GM18511 (cell line): ENCODE results near the gene RYR3.

Experiments used
- ATAC-seq: cut with Tn5 transposase; IDR thresholded peaks from one replicate; pipeline ENCODE4 v1.9.1; 2021; ENCODE audit warnings: mild to moderate bottlenecking, moderate library complexity; ENCODE audit not compliant: unreplicated experiment

The RYR3 gene

DNA sequence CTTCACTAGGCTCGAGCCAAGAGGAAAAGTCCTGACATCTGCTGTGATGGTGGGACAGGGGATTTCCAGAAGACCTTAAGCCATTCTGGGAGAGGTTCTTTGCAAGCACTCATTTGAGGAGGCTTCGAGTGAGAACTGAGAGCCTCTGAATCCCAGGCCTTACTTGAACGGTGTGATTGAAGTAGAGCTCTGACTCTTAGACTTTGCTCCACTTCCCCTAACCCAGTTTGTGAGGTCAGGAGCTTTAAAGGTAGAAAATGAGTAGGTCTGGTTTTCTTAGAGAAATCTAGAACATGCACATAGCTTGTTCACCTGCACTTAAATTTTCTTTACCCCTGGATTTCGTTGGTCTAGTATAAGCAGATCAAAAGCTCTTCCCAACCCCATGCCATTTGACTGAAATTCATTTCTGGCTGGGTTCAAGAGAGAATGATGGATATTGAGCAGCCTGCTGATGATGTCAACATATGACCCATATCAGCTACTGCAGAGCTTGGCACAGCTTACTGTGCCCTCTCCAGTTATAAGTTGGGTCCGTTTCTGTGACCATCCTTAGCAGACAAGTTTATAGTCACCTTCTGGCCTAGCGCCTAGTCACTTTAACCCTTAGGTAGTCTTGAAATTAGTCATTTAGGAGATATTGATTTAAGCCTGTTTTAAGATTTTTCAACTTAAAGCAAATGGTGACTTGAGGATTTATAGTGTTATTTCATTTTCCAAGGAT, 428.3 kb downstream of the RYR3 start:
- ATAC-seq: no peak

DNA sequence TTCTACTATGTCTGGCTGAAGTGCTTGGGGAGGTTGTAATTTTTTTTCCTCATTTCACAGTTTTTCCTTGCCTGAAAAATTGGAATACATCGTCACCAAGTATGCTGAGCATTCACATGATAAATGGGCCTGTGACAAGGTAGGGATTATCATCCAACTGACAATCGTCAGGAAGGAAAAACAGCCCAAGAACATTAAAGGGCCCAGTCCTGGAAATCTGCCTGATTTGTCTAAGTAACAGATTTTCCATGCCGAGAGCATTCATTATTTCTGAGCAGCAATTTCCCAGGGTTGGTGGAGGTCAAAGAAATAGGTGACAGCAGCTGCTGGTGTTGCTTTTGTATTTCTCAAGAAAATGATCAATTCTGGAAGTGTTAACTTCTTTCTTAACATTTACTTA, 431.5 kb downstream of the RYR3 start:
- no peak for ATAC-seq

DNA sequence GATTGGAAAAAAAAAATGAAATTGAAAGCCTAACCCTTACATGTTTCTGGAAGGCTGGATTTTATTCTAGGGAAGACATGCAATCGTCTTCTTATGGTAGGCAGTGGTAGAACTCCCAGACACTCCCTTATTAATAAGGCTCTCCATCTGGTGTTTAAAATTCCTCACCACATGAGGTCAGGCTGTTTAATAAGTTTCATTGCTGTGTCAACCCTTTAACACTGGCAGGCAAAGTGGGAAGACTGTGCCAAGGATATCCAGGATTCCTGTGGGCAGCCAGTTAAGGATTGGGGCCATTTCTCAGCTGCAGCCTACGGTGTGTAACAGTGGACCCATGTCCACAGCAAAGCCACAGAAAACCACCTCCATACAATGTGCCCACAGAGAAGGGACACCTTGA, 432.0 kb downstream of the RYR3 start:
- ATAC-seq: no peak

DNA sequence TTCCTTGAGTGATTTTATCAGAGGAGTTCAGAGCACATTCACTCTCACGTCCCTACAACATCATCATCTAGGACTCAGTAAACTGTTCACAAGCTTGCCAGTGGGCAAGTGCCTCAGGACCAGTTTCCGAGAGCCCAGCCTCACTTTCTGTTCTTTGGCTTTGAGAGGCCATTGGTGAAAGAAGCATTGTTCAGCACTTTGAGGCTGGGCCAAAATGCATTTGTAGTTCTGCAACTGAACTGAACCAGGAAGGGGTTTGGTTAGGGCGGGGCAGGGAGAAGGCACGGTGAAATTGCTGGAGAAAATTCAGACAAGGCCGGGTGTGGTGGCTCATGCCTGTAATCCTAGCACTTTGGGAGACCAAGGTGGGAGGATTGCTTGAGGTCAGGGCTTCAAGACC, 435.4 kb downstream of the RYR3 start:
- ATAC-seq: no peak

DNA sequence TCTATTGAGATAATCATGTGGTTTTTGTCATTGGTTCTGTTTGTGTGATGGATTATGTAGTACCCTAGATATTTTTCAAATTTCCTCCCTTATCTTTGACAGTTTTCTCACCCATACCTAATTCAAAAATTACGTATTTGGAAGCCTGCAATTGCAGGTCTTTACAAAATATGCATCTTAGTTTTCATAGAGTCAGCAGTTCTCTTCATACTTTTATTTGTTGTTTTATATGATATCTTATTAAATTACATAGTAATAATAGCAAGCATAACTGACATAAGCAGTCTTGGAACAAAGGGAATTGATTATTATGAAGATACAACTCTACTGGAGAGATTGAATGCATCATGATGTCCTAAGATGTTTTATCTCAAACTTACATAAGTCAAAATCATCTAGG, 442.2 kb downstream of the RYR3 start:
- ATAC-seq: no peak

DNA sequence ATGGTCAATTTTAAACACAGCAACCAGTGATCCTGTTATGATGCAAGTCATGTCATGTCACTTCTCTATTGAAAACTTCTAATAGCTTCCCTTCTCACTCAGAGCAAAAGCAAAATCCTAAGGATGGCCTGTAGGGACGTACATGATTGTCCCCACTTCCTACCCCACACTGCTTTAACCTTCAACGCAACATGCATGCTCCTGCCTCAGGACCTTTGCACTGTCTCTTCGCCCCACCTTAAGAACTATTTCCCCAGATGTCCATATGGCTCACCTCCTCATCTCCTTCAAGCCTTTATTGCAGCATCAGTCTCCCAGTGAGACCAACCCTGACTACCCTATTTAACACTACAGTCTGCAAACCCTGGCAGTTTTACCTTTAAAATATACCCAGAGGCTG, 443.5 kb downstream of the RYR3 start:
- no peak for ATAC-seq

DNA sequence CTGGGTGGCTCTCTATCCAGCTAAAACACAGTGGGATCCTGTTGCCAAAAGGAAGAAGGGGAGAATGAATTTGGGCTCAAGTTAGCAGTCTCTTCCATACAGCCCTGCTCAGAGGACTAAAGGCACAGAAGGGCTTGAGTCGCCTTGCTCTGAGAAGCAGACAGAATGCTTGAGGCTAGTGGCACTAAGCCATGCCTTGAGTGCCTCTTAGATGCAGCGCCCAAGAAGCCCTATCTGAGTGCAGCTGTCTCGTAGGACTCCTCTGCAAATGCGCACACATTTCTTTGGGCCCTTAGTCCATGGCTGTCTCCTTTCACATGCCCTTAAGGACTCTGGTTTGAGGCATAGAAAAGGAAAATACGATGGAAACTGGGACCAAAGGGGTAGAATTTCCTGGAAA, 446.2 kb downstream of the RYR3 start:
- ATAC-seq: no peak

DNA sequence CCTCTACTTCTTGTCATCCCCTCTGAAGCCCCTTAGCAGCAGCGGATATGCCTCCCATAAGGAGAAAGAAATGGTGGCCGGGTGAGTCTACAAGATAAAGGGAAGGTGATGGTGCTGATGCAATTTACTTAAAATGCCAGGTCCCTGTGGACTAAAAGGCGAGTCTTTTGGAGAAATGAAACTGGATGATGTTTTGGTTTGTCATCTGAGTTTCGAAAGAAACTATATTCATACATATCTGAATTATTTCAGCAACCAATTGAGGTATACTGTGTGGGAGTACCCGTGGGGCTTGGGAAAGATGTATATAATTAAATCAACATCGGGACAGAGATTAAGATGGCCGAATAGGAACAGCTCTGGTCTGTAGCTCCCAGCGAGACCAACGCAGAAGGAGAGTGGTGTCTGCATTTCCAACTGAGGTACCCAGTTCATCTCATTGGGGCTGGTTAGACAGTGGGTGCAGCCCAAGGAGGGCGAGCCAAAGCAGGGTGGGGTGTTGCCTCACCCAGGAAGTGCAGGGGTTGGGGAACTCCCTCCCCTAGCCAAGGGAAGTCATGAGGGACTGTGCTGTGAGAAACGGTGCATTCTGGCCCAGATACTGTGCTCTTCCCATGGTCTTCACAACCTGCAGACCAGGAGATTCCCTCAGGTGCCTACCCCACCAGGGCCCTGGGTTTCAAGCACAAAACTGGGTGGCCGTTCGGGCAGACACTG, 446.9 kb downstream of the RYR3 start:
- ATAC-seq: no peak

DNA sequence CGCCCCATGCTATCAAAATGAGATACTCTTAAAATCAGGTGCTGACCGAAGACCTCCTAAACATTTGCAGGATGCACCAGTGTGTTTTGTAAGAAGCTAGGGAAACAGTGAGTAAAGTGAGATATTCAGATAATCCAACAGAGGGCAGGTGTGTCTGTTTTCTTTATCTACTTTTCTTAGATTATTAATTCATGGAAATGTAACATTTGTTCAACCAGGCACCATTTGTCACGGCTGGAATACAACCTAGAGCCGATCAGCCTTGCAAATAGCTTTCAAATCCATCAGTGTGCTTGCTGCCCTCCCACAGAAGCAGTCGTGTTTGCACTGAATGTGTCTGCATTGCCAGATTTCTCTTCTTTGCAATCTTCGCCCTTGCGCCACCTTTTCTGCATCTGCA, 455.6 kb downstream of the RYR3 start:
- no peak for ATAC-seq

DNA sequence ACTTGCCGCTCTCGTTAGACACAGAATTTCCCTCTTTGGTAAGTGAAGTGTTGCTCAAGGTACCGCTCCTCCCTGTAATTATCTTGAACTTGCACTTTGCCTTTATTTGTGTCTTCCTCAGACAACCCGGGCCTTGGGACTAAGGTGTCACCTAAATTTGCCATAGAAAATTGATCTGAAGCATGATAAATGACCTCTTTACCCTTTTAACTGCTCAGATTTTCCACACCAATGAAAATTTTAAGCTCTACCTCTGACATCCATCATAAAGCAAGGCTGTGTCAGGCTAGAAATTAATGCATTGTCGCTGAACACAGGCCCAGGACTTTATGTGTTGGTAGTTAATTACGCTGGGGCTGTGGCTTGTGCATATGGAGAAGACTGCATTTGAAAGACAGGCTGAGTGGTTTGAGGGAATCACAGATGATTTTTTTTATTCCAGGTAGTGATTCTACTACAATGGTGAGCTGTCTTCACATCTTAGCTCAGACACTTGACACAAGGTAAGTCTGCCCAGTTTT, 458.0 kb downstream of the RYR3 start:
- ATAC-seq: no peak

DNA sequence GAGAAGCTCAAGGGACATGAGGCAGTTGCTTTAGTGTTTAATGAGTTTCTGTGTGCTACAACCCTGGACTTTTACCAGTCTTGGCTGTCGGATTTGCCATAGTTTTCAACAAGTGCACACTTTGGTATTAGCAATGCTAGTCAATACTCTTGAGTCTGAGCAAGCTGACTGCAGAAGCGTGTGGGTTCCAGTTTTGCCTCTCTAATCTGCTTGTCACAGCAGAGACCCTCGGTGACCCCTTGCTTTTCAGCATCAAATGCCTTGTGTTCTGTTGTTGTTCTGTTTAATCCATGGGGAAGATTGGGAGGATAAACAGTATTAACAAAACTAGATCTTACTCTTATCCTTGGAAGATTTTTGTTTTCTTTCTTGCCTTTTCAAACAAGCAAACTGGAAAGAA, 463.2 kb downstream of the RYR3 start:
- ATAC-seq: no peak

DNA sequence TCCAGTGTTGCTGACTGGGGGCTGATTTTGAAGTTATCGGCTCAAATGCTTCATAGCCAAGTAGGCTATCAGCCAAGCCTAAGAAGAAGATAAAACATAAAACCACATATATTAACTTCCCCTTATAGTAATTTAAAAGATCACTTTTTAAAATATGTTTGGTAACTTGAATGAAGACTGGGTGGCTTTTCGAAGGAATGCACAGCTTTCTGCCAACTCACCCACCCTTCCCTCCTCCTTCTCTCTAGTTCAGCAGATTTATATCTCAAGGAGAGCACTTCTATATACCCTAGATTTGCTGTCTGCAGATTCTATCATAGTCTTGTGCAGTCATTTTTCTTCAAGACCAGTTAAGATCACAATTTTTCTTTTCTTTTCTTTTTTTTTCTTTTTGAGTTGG, 468.1 kb downstream of the RYR3 start:
- ATAC-seq: no peak

DNA sequence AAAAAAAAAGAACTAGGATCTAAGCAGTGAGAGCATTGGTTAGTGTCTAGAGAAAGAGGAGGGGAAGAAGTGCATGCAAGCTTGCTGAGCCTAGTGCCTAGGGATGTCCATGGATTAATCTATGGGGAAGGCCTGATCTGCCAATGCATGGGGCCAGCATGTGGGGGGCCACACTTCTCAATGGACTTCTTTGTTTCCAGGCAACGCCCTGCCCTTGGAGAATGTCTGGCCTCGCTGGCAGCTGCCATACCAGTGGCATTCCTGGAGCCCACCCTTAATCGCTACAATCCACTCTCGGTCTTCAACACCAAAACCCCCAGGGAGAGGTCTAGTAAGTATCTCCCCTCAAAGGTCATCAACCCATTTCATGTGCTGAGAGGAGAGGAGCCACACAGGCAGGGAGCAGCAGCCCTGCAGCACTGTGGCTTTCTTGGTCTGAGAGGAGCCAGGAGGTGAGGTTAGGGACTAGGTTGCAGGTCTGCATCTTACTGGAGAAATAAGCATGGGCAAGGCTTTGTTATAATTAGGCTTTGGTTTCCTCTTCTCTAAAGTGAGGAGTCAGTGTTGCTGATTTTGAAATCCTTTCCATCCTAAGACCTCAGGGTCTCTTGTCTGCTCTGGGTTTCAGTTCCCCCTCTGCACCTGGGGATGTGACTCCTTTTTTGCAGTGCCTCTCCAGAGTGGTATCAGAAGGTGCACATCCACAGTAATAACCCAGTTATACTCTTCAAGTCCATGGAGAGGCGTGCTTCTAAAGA, 469.4 kb downstream of the RYR3 start:
- no peak for ATAC-seq

DNA sequence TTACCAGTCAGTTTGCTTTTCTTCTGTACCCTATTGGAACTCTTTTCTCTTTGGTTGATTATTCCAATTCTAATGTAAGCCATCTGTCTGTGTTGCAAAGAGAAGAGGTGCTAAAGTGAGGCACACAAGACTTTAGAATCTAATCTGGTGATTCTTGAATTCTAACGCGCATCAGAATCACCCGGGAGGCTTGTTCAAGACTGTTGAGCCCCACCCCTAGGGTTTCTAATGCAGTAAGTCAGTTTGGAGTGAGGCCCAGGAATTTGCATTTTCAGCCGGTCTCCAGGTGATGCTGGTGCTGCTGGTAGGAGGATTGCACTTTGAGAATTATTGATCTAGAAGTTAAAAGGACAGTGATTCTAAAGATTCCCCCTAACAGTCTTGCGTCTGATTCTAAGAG, 472.2 kb downstream of the RYR3 start:
- ATAC-seq: no peak

DNA sequence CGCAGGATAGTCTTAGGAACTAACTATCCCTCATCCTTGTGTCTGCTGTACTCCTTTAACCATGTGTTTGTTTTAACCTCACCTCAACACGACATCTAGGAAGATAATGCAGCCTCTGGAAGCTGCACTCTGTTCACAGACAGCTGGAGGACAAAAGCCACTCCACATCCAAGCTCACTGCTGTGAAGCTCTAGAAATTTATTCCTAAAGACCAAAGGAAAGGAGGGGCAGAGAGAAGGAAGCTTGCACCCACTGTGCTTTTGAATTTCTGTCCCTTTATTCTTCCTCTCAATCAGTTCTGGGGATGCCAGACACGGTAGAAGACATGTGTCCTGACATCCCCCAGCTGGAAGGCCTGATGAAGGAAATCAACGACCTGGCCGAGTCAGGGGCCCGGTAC, 474.6 kb downstream of the RYR3 start:
- no peak for ATAC-seq

DNA sequence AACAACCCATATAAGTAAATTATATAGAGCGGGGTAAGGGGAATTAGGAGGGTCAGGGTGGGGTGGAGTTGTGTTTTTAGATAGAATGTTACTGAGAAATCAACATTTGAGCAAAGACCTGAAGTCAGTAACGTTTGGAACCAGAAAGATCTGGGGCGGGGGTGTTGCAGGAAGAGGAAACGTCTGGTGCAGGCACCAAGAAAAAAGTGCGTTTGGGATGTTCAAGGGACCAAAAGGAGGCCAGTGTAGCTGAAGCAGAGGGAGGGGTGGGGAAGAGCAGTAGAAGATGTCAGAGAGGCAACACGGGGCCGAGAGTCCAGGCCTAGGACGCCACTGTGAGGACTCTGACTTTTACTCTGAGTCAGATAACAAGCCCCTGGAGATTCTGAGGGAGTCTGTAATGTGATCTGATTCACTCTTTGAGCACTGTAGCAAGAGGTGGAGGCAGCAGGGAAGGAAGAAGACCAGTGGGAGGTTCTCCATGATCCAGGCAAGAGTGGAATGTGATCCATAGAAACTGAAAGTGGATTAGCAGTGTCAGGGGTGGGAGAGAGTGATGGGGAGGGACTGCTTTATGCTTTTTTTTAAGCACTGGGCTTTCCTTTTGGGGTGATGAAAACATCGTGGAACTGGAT, 478.3 kb downstream of the RYR3 start:
- ATAC-seq: no peak

DNA sequence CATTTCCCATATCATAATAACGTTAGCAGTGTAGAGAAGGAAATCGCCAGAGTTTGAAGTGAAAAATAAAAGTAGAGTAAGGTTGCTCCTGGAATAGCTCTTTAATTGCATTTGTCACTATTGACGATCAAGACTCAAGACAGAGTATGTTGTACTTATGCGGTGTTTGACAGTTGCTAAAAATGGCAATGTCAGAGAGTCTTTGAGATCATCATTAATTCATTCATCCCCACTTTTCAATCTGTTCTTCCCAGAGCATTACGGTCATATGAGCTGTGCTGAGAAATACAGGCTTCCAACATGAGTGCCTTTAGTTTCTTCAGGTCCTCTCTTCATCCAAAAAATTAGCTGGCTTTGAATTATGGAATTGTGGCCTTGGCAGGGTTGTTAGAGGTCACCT, 483.7 kb downstream of the RYR3 start:
- ATAC-seq: no peak

DNA sequence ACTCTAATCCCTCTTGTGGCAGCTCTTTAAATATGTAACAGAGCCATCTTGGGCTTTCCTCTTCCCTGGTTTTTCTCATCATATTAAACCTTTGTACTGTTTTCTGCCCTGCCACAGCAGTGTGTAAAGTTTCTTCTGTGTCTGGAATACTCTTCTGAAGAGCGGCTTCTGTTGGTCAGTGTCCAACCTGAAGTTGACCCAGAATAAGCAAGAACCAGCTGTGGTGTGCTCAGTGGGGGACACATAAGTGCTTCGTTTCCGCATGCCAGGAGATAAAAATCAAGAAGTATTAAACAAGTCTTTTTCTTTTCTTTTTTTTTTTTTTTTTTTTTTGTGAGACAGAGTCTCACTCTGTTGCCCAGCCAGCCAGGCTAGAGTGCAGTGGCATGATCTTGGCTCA, 484.3 kb downstream of the RYR3 start:
- ATAC-seq: no peak

DNA sequence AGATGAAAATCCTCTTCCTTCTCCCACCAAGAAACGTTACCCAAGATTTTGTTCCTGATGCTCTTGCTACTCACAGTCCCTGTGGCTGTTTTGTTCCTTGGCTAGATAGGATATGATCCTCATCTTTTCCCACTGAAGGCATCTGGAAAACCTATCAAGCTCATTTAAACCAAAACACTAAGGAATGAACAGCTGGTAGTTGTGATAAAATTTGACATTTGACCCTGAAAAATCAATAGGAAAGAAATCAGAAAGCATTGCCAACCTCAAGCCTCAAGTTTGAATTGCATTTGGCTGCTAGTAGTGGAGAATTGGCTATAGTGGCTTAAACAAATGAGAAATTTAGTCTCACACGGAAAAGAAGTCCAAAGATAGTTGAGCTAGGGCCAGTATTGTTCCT, 486.9 kb downstream of the RYR3 start:
- ATAC-seq: no peak

DNA sequence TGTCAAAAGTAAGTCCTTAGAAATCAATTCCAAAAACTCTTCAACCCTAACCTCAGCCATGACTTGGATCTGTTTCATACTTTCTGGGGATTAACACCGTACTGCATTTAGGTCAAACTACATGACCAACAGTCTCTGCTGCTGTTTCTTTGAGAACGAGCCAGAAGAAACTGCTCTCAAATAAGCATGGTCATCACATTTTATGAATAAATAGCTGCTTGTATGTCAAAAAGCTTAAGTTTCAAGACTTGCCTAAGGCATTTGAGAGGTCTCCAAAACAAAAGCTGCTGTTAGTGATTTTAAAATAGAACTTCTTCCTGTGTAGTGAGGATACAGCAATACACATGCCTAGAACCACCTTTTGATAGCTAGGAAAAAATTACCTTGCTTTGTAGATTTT, 491.2 kb downstream of the RYR3 start:
- no peak for ATAC-seq

DNA sequence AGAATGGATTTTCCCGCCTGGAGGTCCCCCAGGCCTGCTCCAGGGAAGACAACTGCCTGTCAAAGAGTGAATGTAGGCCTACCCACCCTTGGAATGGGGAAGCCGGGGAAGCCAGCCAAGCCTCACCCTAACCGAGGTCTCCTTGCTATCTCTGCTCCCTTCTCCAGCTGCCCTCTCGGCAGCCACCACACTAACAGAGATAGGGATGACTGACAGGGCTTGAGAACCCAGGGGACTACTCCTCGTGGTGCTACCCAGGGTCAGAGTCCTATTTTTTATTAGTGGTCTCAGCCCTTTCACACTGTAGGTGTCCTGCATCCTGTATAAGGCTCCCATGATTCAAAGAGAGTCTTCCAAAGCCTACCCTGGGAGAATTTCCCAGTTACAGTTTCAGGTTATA, 496.9 kb downstream of the RYR3 start:
- ATAC-seq: no peak
